ENCODE results near the gene CFAP65.

The CFAP65 gene

GRCh38 chr2:219059725-219060682 is 18.7 kb upstream of the CFAP65 start:
- no peak for DNase-seq

DNA sequence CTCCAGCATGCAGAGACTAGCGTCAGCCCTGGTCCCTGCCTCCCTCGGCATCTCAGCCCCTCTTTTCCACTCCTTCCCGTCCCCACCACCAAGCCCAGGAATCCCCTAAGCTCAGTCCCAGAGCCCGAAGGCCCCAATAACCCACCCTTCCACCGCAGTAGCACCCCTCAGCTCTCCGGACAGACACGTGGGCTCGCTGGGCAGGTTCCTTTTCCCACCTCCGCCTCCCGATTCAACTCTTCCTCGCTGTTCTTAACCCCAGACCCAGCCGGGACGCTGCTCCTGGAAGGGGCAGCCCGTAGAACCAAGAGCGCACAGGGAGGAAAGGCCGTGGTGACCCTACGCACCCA is 18.0 kb upstream of the CFAP65 start:
- no peak for DNase-seq

GRCh38 chr2:219058541-219059374 is 17.4 kb upstream of the CFAP65 start:
- no peak for DNase-seq

GRCh38 chr2:219057709-219058540 is 16.6 kb upstream of the CFAP65 start:
- peak; percentile 81 for DNase-seq

- DNase-seq: no peak
Measured at GRCh38 chr2:219056896-219057708, 15.8 kb upstream of the CFAP65 start.

DNA sequence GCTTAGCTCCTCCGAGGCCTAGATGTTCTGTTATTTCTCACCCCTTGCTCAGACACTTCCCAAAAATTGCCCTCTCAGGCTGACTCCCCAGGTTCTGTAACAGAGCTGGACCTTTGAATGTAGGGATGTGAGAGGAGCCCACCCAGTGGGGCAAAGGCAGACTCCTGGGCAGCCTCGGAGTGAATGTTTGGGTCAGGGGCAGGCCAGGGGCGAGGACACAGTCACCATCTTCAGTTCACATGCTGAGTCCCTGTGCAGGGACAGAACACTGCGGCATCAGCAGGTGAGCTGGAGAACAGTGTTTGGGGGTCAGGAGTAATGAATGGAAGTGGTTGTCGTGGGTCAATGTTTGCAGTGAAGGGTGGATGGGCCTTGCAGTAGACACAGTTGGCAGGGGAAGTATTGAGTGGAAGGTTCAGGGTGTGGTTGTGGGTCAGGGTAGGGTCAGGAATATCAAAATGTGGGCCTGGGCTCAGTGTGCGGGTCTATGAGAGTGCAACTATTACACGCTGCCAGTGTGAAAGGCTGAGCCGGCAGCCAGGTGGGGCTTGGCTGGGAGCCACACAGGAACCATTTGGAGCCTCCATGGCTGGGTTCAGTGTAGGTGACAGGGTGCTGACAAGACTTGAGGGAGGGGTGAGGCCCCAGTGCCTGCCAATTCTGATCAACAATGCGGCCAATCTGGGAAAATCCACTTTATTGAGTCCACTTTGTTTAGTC is 15.0 kb upstream of the CFAP65 start:
- no peak for DNase-seq

DNA sequence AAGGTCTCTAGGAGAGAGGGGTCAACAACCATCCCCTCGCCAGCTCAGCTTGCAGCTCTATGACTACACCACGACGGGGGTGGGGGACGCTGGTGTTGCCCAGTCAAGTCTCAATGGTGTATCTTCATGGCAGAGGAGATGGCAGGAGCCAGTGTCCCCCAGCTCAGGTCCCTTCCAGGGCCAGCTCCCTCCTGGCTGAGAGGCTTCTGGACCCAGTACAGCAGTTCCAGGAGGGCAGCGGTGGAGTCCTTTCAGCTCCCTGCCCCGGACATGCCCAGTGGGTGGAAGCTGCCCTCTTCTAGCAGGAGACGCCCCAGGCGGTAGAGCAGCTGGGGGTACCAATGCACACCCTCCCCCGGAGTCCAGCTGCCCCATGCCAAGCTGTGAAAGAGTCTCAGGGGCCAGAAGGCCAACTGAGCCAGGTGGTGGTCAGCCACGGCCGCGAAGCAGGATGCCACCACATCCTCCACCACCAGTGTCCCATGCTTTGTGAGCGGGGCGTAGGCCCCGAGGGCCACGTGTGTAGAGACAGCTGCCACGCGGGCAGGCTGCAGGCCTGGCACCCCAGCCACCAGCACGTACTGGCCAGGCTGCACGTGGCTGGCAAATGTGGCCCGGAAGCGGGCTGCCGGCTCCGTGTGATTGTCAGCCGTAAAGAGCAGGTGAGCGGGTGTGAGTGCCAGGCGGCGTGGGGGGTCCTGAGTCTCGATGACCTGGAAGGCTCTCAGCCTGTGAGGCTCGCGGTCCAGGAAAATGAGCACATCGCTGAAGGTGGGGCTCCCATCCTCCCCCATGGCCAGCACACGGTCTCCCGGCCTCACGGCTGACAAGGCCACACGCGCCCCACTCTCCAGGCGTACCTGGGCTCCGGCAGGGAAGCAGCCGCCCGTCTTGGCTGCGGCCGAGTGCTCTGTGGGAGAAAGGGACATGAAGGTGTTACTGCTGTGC is 13.9 kb upstream of the CFAP65 start:
- no peak for DNase-seq

GRCh38 chr2:219049282-219049681 is 8.0 kb upstream of the CFAP65 start:
- DNase-seq: no peak

GRCh38 chr2:219045937-219046550 is 4.7 kb upstream of the CFAP65 start:
- no peak for DNase-seq

GRCh38 chr2:219042750-219043149 is 1.4 kb upstream of the CFAP65 start:
- no peak for DNase-seq

DNA sequence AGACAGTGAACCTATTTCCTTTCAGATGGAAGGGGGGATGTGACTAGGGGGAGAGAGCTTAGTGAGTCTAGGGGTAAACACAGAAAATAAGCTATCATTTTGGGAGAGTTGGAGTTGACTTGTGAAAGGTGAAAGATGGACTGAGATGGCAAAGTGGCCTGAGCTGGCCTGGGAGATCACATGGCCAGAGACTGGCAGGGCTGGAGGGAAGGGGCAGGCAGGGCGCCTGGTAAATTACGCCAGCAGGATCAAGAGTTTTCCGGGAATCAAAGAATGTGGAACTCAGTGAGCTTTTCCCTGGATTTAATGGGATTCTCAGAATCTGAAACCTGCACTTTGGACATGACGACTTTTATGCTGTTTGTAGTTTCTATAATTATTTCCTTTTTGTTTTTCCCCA is 841 bp upstream of the CFAP65 start:
- DNase-seq: no peak

DNA sequence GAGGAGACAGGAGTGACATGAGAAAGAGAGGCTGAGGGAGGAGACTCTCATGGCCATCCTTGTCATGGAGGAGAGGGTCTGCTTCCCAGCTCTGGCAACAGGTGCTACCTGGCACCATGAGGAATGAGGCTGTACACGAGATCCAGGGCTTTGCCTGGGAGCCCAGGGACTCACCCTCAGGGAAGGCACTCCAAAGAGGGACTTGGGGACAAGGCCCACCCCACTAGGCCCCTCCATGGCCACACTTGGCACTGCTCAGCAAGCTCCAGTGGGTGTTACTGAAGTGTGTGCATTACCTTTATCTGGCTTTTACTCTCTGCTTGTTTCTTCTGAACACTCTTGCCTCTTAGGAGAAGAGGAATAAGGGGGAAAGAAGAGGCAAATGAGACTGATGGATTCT is 2.7 kb downstream of the CFAP65 start:
- DNase-seq: no peak

- no peak for DNase-seq
Measured at GRCh38 chr2:219037783-219038499, 3.4 kb downstream of the CFAP65 start.

DNA sequence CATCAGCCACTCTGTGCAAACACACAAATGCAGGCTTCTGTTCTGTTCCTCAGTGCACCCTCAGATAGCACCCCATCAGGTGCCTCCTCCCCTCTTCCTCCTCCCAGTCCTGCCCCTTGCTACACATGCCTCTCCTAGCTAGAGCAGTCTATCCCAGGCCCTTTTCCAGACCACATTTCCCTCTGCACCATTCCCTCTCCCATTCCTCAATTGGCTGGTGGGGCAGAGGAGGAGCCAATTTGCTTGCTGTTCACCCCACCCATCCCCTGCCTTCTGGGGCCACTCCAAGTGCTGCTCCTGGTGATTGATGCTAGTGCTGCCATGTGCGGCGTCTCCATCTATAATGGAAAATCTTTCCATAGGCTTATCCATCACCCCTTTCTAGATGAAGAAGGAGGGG is 5.4 kb downstream of the CFAP65 start:
- no peak for DNase-seq

DNA sequence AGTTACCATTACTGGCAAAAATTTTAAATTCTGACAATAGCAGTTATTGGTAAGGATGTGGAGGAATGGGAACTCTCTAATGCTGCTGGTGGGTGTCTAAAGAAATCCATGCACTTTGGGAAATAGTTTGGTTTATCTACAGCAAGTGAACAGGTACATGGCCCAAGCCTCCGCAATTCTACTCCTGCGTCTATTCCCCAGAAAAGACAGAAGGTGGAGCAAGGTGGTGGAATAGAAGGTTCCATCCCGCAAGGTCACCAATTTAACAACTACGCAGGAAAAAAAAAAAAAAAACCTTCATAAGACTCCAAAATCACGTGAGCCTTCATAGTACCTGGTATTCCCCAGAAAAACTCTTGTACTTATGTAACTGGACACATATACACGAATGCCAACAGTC is 6.5 kb downstream of the CFAP65 start:
- no peak for DNase-seq

DNA sequence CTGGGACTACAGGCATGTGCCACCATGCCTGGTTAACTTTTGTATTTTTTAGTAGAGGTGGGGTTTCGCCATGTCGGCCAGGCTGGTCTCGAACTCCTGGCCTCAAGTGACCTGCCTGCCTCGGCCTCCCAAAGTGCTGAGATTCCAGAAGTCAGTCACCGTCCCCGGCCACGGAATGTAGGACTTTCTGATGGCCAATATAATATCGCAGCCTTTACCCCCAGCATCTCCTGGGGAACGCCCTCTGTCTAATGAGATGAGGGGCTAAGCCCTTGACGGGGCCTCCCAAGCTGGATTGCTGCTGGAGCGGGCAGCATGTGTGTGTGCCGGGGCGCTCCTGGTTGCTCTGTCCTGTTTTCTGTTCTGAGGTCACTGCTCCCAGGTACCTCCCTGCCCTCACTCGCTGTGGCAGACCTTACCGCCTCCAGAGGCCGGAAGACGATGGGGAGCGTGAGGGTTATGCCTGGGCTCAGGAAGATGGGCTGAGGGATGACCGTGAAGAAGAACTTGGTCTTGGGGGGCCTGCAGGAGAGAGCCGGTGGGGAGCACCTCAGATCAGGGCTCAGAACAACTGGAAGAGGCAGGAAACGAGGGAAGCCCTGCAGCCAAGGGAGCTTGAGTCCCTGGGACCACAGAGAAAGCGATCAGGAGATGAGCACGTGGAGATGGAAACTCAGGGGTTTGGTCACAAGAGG is 9.1 kb downstream of the CFAP65 start:
- DNase-seq: no peak

GRCh38 chr2:219031005-219031738 is 10.1 kb downstream of the CFAP65 start:
- DNase-seq: no peak
